HL-60 (cell line): ENCODE measurements around the gene LRRC25.

Experiments
- CTCF ChIP-seq: IDR thresholded peaks from one replicate; pipeline ENCODE4 v1.5.1; 2011; ENCODE audit warnings: low read length, control low read depth, inconsistent platforms; ENCODE audit not compliant: insufficient read depth
- GABPA ChIP-seq: IDR thresholded peaks from 2 replicates; pipeline ENCODE4 v1.6.1; 2012; ENCODE audit warnings: low read depth
- POLR2AphosphoS5 ChIP-seq: IDR thresholded peaks from 2 replicates; pipeline ENCODE4 v1.6.1; 2012; ENCODE audit warnings: low read depth

GRCh38 chr19:18344582-18344950 lies 52.9 kb downstream of the LRRC25 start:
- TF ChIP-seq CTCF (no peak), POLR2AphosphoS5 (no peak), GABPA (no peak)
